ENCODE results near the gene IL31. TPM values are rescaled to one million over a fixed set of nuclear protein-coding genes. Genes with fewer than 3 reads are reported as not detected.
A peak's percentile ranks its signal among the peaks of the same experiment; 100 is the strongest.

Gene IL31
- total RNA-seq, 6 experiments from 2014 or later, result not detected

- Histone ChIP-seq H3K4me3 (no peak overlapping the region), H3K36me3 (peaks cover 0 to 13% (median 9%) of the 10 kb centered on the region in 4 donors), H3K4me1 (peaks cover 0 to 11% (median 3%) of the 10 kb centered on the region in 4 donors), H3K27ac (no peak overlapping the region), H3K9me3 (no peaks in the 10 kb centered on the region), H3K27me3 (no peaks in the 10 kb centered on the region)
- WGBS (ENCODE audit: insufficient coverage, low coverage, low lambda C conversion rate, missing lambda C conversion rate), result 100% methylated on average over 1 of the region's 18 CpGs
- TF ChIP-seq POLR2A (IDR thresholded peaks at IDR 0.05) (no peak), CTCF (IDR thresholded peaks at IDR 0.05) (no peak)
- ATAC-seq (no peak), DNase-seq (no peak)
- intact Hi-C loops (cut with DNase I), result loop anchor here in 1 of 2 donors (5.0 kb wide), 1 partner anchor 62 kb away; no protein-coding TSS in a partner anchor
Measured at GRCh38 chr12:122135437-122136031, 38.5 kb downstream of the IL31 start.

- 58% methylated on average over 22 of the region's 28 CpGs for WGBS (ENCODE audit: insufficient coverage, low coverage, low lambda C conversion rate, missing lambda C conversion rate)
- Histone ChIP-seq H3K27ac (peak overlapping the region in 2 of 3 donors; percentile 29 to 49), H3K9me3 (no peaks in the 10 kb centered on the region), H3K36me3 (peaks cover 0 to 35% (median 22%) of the 10 kb centered on the region in 4 donors), H3K4me1 (peaks cover 0 to 11% (median 4%) of the 10 kb centered on the region in 4 donors), H3K4me3 (no peak overlapping the region), H3K27me3 (no peaks in the 10 kb centered on the region)
- TF ChIP-seq CTCF (IDR thresholded peaks at IDR 0.05), result peak in 1 of 4 donors; percentile 9
- TF ChIP-seq POLR2A (IDR thresholded peaks at IDR 0.05), result no peak
- intact Hi-C loops (cut with DNase I), result no loop called here
- peak; percentile 59 to 79 (median 74) for DNase-seq
- ATAC-seq, result peak; percentile 43 to 82 (median 66)
Measured at GRCh38 chr12:122133192-122133950, 40.6 kb downstream of the IL31 start.

- H3K4me1 ChIP-seq, result peaks cover 0 to 39% (median 20%) of the 10 kb centered on the region in 4 donors
- TF ChIP-seq POLR2A (IDR thresholded peaks at IDR 0.05) (no peak), CTCF (IDR thresholded peaks at IDR 0.05) (no peak)
- no peaks in the 10 kb centered on the region for H3K27me3 ChIP-seq
- DNase-seq, result no peak
- H3K9me3 ChIP-seq, result no peaks in the 10 kb centered on the region
- ATAC-seq, result no peak
- no peak overlapping the region for H3K27ac ChIP-seq
- intact Hi-C loops (cut with DNase I), result no loop called here
- WGBS (ENCODE audit: insufficient coverage, low coverage, low lambda C conversion rate, missing lambda C conversion rate), result 90% methylated on average over 5 of the region's 17 CpGs
- H3K4me3 ChIP-seq, result no peak overlapping the region
- peaks cover 0 to 31% (median 20%) of the 10 kb centered on the region in 4 donors for H3K36me3 ChIP-seq
Measured at GRCh38 chr12:122130150-122130549, 43.9 kb downstream of the IL31 start.

DNA sequence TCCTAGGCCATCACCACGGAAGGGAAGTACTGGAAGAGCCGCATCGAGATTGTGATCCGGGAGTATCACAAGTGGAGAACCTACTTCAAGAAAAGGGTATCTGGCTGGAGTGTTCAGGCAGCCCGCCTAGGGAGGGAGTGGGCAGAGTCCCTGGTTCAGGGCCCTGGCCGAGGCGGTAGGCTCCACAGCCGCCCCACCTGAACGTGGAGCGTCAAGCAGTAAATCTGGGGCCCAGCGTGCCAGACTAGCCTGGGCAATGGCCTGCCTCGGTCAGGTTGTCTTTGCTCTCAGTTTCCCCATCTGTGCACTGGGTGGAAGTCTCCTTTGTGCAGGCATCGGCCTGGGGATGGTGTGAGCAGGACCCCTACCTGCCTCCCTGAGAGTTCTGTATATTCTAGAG lies 44.9 kb downstream of the IL31 start:
- DNase-seq, result no peak

More for the DNA sequence above, 44.9 kb downstream of the IL31 start:
- H3K27ac ChIP-seq, result no peak overlapping the region
- intact Hi-C loops (cut with DNase I), result no loop called here
- no peak for ATAC-seq
- H3K4me1 ChIP-seq, result peaks cover 3 to 48% (median 24%) of the 10 kb centered on the region in 4 donors
- H3K27me3 ChIP-seq, result no peaks in the 10 kb centered on the region
- TF ChIP-seq POLR2A (IDR thresholded peaks at IDR 0.05) (no peak), CTCF (IDR thresholded peaks at IDR 0.05) (no peak)
- H3K36me3 ChIP-seq, result peaks cover 0 to 28% (median 20%) of the 10 kb centered on the region in 4 donors
- WGBS (ENCODE audit: insufficient coverage, low coverage, low lambda C conversion rate, missing lambda C conversion rate), result no CpG with 5 or more reads among the region's 13 CpGs
- no peak overlapping the region for H3K4me3 ChIP-seq
- H3K9me3 ChIP-seq, result no peaks in the 10 kb centered on the region
